ENCODE results near the gene GGCX. TPM values are rescaled to one million over a fixed set of nuclear protein-coding genes. Genes with fewer than 3 reads are reported as not detected.
"Not testable (repeated sequence)": the region's sequence is repeated elsewhere in the genome, so short reads cannot be mapped to it uniquely, and the experiment has no call there.

Gene GGCX
- total and polyA plus RNA-seq, 2 experiments from 2014 or later: 64.5 to 66.1 TPM

DNA sequence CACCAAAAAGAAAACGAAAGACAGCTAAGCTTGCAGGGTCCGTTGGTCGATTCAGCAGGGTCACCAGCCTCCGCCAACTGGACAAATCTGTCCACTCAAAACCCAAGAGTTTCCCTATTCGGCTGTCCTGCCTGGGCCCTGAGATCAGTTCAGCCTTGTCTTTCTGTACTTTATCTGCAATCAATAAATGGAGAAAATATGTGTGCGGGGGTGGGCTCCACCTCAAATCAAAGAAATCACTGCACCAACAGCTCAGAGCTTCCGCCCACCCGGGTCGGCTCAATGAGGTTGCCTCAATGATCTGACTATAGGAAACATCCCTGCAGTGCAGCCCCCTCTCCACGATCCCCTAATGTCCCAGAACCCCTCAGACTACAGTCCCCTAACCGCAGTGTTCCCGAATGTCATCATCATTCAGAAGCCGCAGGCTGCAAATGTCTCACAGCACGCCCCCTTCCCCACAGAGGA is 447 bp downstream of the GGCX start:
- Histone ChIP-seq H3K4me3 (peak overlapping the region; percentile 53), H2AFZ (peak overlapping the region; percentile 32), H3K79me2 (peaks cover 48% of the 10 kb centered on the region), H3K4me2 (peak overlapping the region; percentile 93), H3K9me3 (ENCODE audit: low read depth) (no peaks in the 10 kb centered on the region), H3K4me1 (ENCODE audit: insufficient read depth) (peaks cover 15% of the 10 kb centered on the region), H3K9me2 (replicated peaks; ENCODE audit: insufficient read depth) (no peaks in the 10 kb centered on the region), H3K27ac (peak overlapping the region; percentile 63), H3K27me3 (no peaks in the 10 kb centered on the region), H3K36me3 (replicated peaks; ENCODE audit: insufficient read depth, low read depth) (no peaks in the 10 kb centered on the region), H4K20me1 (ENCODE audit: insufficient read depth, poor library complexity, severe bottlenecking) (no peaks in the 10 kb centered on the region)
- no peak for TF ChIP-seq EZH2 (IDR thresholded peaks at IDR 0.05; ENCODE audit: borderline replicate concordance)
- 8% methylated on average over 11 of the region's 14 CpGs for WGBS (ENCODE audit: low lambda C conversion rate, missing lambda C conversion rate)
- DNase-seq (ENCODE audit: low spot score): no peak

DNA sequence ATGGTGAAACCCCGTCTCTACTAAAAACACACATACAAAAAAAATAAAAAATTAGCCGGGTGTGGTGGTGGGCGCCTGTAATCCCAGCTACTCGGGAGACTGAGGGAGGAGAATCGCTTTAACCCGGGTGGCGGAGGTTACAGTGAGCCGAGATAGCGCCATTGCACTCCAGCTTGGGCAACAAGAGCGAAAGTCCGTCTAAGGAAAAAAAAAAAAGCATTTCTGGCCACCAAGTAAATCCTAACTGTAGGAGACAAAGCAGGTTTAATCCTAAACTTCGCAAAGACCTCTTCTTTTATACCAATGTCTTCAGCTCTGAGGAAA is 928 bp downstream of the GGCX start:
- H2AFZ ChIP-seq: peak overlapping the region; percentile 32
- H3K27ac ChIP-seq: peak overlapping the region; percentile 63

DNA sequence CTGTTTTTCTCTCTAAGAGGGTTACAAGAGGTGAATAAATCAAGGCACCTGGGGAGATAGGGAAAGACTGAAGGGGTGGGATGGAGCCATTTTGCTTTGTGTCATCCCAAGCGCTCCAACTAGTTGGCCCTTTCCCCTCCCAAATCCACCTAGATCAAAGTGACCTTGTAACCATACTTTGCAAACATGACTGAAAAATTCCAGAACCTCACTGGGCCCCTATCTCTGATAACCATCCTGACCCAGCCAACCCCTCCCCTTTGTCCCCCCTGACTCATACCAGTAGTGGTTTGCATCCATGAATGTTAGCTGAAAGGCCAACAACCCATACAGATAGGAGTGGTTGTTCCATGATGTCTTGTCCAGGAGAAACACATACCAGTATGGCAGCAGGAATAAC is 3.1 kb downstream of the GGCX start:
- no peaks in the 10 kb centered on the region for H3K27me3 ChIP-seq
- no peak overlapping the region for H2AFZ ChIP-seq
- no peaks in the 10 kb centered on the region for H3K9me3 ChIP-seq (ENCODE audit: low read depth)
- TF ChIP-seq EZH2phosphoT487 (IDR thresholded peaks at IDR 0.05; ENCODE audit: low read depth, severe bottlenecking, unreplicated experiment): no peak
- TF ChIP-seq CTCF (IDR thresholded peaks at IDR 0.05; ENCODE audit: poor library complexity): no peak
- no peak for TF ChIP-seq EZH2 (IDR thresholded peaks at IDR 0.05; ENCODE audit: borderline replicate concordance)
- no peaks in the 10 kb centered on the region for H3K9me2 ChIP-seq (replicated peaks; ENCODE audit: insufficient read depth)
- H3K27ac ChIP-seq: no peak overlapping the region
- H3K4me3 ChIP-seq: no peak overlapping the region
- peaks cover 48% of the 10 kb centered on the region for H3K79me2 ChIP-seq
- H3K4me1 ChIP-seq (ENCODE audit: insufficient read depth): peaks cover 15% of the 10 kb centered on the region
- H4K20me1 ChIP-seq (ENCODE audit: insufficient read depth, poor library complexity, severe bottlenecking): no peaks in the 10 kb centered on the region
- no peaks in the 10 kb centered on the region for H3K36me3 ChIP-seq (replicated peaks; ENCODE audit: insufficient read depth, low read depth)
- H3K4me2 ChIP-seq: no peak overlapping the region
- DNase-seq (ENCODE audit: low spot score): no peak
- WGBS (ENCODE audit: low lambda C conversion rate, missing lambda C conversion rate): 95% methylated on average over 1 of the region's 1 CpG

More for the DNA sequence above, 928 bp downstream of the GGCX start:
- H3K36me3 ChIP-seq (replicated peaks; ENCODE audit: insufficient read depth, low read depth); H3K9me3 ChIP-seq (ENCODE audit: low read depth); H3K27me3 ChIP-seq; DNase-seq (ENCODE audit: low spot score); H3K9me2 ChIP-seq (replicated peaks; ENCODE audit: insufficient read depth); H4K20me1 ChIP-seq (ENCODE audit: insufficient read depth, poor library complexity, severe bottlenecking): not testable (repeated sequence)
- Histone ChIP-seq H3K79me2 (peaks cover 48% of the 10 kb centered on the region), H3K4me3 (peak overlapping the region; percentile 53), H3K4me2 (peak overlapping the region; percentile 93), H3K4me1 (ENCODE audit: insufficient read depth) (peaks cover 15% of the 10 kb centered on the region)
- WGBS (ENCODE audit: low lambda C conversion rate, missing lambda C conversion rate): 74% methylated on average over 12 of the region's 12 CpGs

DNA sequence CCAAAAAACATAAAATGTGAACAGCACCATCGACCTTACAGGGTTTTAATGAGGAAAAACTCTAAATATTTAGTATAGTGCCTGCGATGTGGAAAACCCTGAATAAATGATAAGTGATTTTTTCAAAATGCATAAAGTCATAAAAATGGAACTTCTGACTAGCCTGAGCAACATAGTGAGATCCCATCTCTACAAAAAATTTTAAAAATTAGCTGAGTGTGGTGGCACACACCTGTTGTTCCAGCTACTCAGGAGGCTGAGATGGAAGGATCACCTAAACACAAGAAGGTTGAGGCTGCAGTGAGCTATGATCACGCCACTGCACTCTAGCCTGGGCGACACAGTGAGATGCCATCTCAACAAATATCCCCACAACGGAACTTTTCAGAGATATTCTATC is 4.2 kb downstream of the GGCX start:
- Histone ChIP-seq H3K9me3 (ENCODE audit: low read depth) (no peaks in the 10 kb centered on the region), H3K79me2 (peaks cover 48% of the 10 kb centered on the region), H3K4me3 (no peak overlapping the region), H3K27me3 (no peaks in the 10 kb centered on the region), H3K27ac (no peak overlapping the region), H3K9me2 (replicated peaks; ENCODE audit: insufficient read depth) (no peaks in the 10 kb centered on the region), H3K36me3 (replicated peaks; ENCODE audit: insufficient read depth, low read depth) (no peaks in the 10 kb centered on the region), H4K20me1 (ENCODE audit: insufficient read depth, poor library complexity, severe bottlenecking) (no peaks in the 10 kb centered on the region), H3K4me2 (no peak overlapping the region), H3K4me1 (ENCODE audit: insufficient read depth) (peaks cover 15% of the 10 kb centered on the region), H2AFZ (no peak overlapping the region)
- no peak for TF ChIP-seq CTCF (IDR thresholded peaks at IDR 0.05; ENCODE audit: poor library complexity)
- 99% methylated on average over 5 of the region's 5 CpGs for WGBS (ENCODE audit: low lambda C conversion rate, missing lambda C conversion rate)
- no peak for DNase-seq (ENCODE audit: low spot score)

Data from hepatocyte (in vitro differentiated cells).